ENCODE data around the gene MND1.

DNA sequence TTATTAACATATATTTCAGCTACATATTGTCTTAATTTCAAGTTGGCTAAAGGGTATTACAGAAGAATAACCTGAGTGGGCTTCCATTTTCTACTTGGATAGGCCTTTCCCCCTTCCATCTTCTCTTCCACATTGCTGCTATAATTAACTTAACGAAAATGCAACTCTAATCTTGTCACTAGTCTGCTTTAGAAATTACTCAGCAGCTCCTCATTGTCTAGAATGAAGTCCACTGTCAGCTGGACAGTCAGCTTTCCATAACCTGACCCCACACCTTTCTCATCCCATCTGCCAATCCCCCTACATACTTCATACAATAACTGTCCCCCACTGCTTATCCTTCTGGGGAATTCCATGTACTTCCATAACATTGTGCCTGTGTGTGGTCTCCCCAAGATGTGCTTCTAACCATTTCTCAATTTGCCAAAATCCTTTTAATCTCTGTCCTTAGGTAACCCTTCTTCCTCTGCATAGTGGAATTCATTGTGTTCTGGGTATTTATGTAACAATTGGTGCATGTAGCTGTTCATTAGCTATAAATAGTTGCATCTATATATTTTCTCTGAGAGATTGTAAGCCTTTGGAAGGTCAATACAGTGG lies 4.8 kb downstream of the MND1 start:
- TF ChIP-seq EZH2phosphoT487 (IDR thresholded peaks at IDR 0.05; ENCODE audit: borderline replicate concordance, low read depth, low read length) (no peak), CTCF (conservative IDR thresholded peaks at IDR 0.05; ENCODE audit: low read length) (no peak)

Measured in OCI-LY7 (cell line).